ENCODE data around the gene ANKRD40CL. TPM values are rescaled to one million over a fixed set of nuclear protein-coding genes. Genes with fewer than 3 reads are reported as not detected.

ANKRD40CL gene
- total and polyA plus RNA-seq, 9 of the 15 experiments (the other 6 are each of a cell fraction or from before 2014, with no cell fraction given) = not detected

DNA sequence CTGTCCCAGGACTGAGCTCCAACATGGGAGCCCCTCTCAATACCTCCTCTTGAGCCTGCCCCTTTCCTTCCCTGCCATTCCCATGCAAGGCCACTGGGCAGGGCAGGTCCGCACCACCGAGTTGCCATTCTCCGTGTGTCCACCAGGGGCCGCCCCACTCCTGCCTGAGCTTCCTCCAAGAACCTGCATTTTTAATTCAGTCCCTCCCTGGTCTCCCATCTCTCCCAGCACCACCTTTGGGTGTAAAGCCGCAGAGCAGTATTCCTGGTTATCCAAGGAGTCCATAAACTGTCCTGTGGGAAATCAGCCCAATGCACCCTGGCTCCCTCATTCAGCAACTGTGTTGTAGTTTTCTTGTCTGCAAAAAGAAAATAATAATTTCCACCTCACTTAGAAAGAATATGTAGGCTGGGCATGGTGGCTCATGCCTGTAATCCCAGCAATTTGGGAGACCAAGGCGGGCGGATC is 15.9 kb upstream of the ANKRD40CL start (continued):
- TF ChIP-seq NEUROD1 (IDR thresholded peaks at IDR 0.05; ENCODE audit: borderline replicate concordance, low read depth, low read length, partially characterized antibody) = peak; percentile 36
- TF ChIP-seq TAF15 (IDR thresholded peaks at IDR 0.05; ENCODE audit: low read depth, low read length) = no peak
- no peak for TF ChIP-seq POLR2AphosphoS5 (IDR thresholded peaks at IDR 0.05; ENCODE audit: control insufficient read depth, insufficient read depth, low read depth, low read length)
- TF ChIP-seq NR2C1 (IDR thresholded peaks at IDR 0.05) = no peak
- TF ChIP-seq NR2C1 (tag; IDR thresholded peaks at IDR 0.05) = no peak
- TF ChIP-seq NELFE (IDR thresholded peaks at IDR 0.05; ENCODE audit: insufficient read depth, insufficient read length) = no peak
- TF ChIP-seq, protein P1, sequence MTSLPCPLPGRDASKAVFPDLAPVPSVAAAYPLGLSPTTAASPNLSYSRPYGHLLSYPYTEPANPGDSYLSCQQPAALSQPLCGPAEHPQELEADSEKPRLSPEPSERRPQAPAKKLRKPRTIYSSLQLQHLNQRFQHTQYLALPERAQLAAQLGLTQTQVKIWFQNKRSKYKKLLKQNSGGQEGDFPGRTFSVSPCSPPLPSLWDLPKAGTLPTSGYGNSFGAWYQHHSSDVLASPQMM (CRISPR knock-in tag; IDR thresholded peaks at IDR 0.05) = no peak

DNA sequence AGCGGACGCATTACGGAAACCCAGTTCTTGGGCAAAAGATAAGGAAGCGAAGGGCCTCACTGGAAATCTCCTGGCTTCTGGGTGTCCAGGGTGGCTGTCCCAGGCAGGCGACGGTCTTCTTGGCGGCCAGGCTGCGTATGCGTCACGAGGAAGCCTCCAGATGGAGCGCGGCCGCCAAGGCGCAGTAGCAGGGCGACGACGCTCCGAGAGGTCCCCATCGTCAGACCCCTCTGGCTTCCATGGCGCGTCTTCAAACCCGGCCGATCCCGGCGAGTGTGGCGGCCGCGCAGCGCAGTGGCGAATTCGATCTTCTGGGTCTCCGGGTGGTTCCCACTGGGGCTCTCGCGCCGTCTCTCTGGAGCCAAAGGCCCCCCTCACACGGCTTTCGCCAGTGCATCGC is 13.8 kb upstream of the ANKRD40CL start:
- Histone ChIP-seq H4K20me1 (replicated peaks; ENCODE audit: control insufficient read depth, insufficient read depth, low read length) (no peaks in the 10 kb centered on the region), H3K27me3 (ENCODE audit: control insufficient read depth in 2 of 2, insufficient read depth in 2 of 2, low read length in 2 of 2) (no peaks in the 10 kb centered on the region), H3K9ac (ENCODE audit: insufficient read depth in 1 of 2, low read depth in 2 of 2, low read length in 2 of 2) (no peak overlapping the region), H3K9me1 (ENCODE audit: control insufficient read depth, insufficient read depth, low read length) (no peaks in the 10 kb centered on the region), H3K79me2 (ENCODE audit: control insufficient read depth, insufficient read depth, low read length) (no peaks in the 10 kb centered on the region), H3K9me3 (replicated peaks; ENCODE audit: control insufficient read depth, insufficient read depth, low read depth, low read length) (no peaks in the 10 kb centered on the region), H2AFZ (ENCODE audit: low read depth, low read length) (no peak overlapping the region), H3K27ac (ENCODE audit: extremely low read depth, low read depth, low read length) (no peak overlapping the region), H3K4me2 (ENCODE audit: insufficient read depth, low read length) (no peak overlapping the region), H3K4me1 (replicated peaks in 1 of 2; ENCODE audit: control insufficient read depth in 2 of 2, insufficient read depth in 2 of 2, low read length in 2 of 2) (peaks cover 0 to 4% of the 10 kb centered on the region in 2 experiments; a peak in 1 of 5 replicates), H3K4me3 (no peak overlapping the region), H3K36me3 (ENCODE audit: control insufficient read depth, insufficient read depth, low read length) (no peaks in the 10 kb centered on the region)
- no TSS peak for BruUV-seq (replicated peaks)
- in situ Hi-C loops (cut with MboI) (loop anchor here (5.0 kb wide), 2 partner anchors 61 to 176 kb away; no protein-coding TSS in a partner anchor), intact Hi-C loops (cut with micrococcal nuclease) (no loop called here)
- ATAC-seq (no peak), DNase-seq (ENCODE audit: extremely low read depth in 1 of 4, low spot score in 3 of 4) (no peak), FAIRE-seq (no peak)
- 76% methylated on average over 29 of the region's 38 CpGs for WGBS (ENCODE audit: insufficient coverage, low coverage, missing lambda C conversion rate)
- CTCF ChIA-PET (ENCODE audit: low intra/inter-chr PET ratio) = interaction anchor here (0.6 to 3.7 kb wide), 2 partner anchors 61 to 259 kb away, joined by 3 to 72 read pairs; no protein-coding TSS in a partner anchor
- POLR2A ChIA-PET = no interaction called here
- TF ChIP-seq, protein P2, sequence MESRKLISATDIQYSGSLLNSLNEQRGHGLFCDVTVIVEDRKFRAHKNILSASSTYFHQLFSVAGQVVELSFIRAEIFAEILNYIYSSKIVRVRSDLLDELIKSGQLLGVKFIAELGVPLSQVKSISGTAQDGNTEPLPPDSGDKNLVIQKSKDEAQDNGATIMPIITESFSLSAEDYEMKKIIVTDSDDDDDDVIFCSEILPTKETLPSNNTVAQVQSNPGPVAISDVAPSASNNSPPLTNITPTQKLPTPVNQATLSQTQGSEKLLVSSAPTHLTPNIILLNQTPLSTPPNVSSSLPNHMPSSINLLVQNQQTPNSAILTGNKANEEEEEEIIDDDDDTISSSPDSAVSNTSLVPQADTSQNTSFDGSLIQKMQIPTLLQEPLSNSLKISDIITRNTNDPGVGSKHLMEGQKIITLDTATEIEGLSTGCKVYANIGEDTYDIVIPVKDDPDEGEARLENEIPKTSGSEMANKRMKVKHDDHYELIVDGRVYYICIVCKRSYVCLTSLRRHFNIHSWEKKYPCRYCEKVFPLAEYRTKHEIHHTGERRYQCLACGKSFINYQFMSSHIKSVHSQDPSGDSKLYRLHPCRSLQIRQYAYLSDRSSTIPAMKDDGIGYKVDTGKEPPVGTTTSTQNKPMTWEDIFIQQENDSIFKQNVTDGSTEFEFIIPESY (CRISPR knock-in tag; IDR thresholded peaks at IDR 0.05) = peak; percentile 60; the same call in 1 of the 2 replicates
- no peak for TF ChIP-seq NR2F6 (CRISPR knock-in tag; IDR thresholded peaks at IDR 0.05)
- TF ChIP-seq ZFP30 (CRISPR knock-in tag; IDR thresholded peaks at IDR 0.05; ENCODE audit: borderline replicate concordance) = no peak
- no peak for TF ChIP-seq FOXA3 (CRISPR knock-in tag; conservative IDR thresholded peaks at IDR 0.05 in 1 of 2, IDR thresholded peaks at IDR 0.05 in 1 of 2)
- no peak for TF ChIP-seq STAT5B (CRISPR knock-in tag; IDR thresholded peaks at IDR 0.05)
- TF ChIP-seq POLR3A (IDR thresholded peaks at IDR 0.05; ENCODE audit: borderline replicate concordance, extremely low read depth, insufficient read depth, insufficient read length) = no peak

All from K562 (cell line).